Adrenal gland (tissue), 12 donors: Measurements from ENCODE around the gene SOD3. TPM values are rescaled to one million over a fixed set of nuclear protein-coding genes. Genes with fewer than 3 reads are reported as not detected.

Experiments used
- DNase-seq, 7 donors: peaks; one replicate each; pipeline ENCODE4 v3.0.0-alpha.2; 2019 to 2020
- H3K27ac ChIP-seq, 5 donors: fragments of 200-600 bp; sonication (generic) in 4 of 5; 1 replicate in 3 of 5; 2 replicates in 2 of 5; pipeline versions ENCODE4 v1.5.1 to v1.8.0; 2016 to 2020; ENCODE audit warnings: mild to moderate bottlenecking in 1 of 5
- H3K27me3 ChIP-seq: fragments of 200-600 bp; 2 replicates; pipeline ENCODE4 v1.8.0; 2021
- H3K36me3 ChIP-seq, 2 donors: fragments of 200-600 bp; replicated peaks in 1 of 2; 1 replicate in 1 of 2; 2 replicates in 1 of 2; pipeline versions ENCODE4 v1.5.1 to v1.8.0; 2018 to 2022
- H3K4me1 ChIP-seq, 2 donors: fragments of 200-600 bp; replicated peaks in 1 of 2; 1 replicate in 1 of 2; 2 replicates in 1 of 2; pipeline versions ENCODE4 v1.5.1 to v1.8.0; 2018 to 2021
- H3K4me3 ChIP-seq, 4 donors: fragments of 200-600 bp; sonication (generic) in 3 of 4; one replicate each; pipeline ENCODE4 v1.5.1; 2016 to 2018
- H3K9me3 ChIP-seq, 3 donors: fragments of 200-600 bp; sonication (generic) in 1 of 3; replicated peaks in 1 of 3; 1 replicate in 2 of 3; 2 replicates in 1 of 3; pipeline versions ENCODE4 v1.5.1 to v1.8.0; 2016 to 2021
- POLR2A ChIP-seq, 2 donors: fragments of 450-650 bp; IDR thresholded peaks; one replicate each; pipeline ENCODE4 v1.6.1; 2017; ENCODE audit warnings: antibody characterized with exemption in 2 of 2, mild to moderate bottlenecking in 2 of 2, moderate library complexity in 1 of 2
- WGBS, 4 donors: extraction: QIAGEN DNeasy Blood & Tissue Kit in 2 of 4; methylation state at CpG; one replicate each; pipeline versions ENCODE4 v1.1.5 to v1.1.7; 2013 to 2017; 5-methylcytosine and 5-hydroxymethylcytosine counted together
- intact Hi-C, 2 donors: fragments of 100-400 bp; cut with DNase I; formaldehyde crosslinking; loops; one replicate each; pipeline versions ENCODE4 v1.14.1 to v1.15.0; 2022 to 2023
- polyA plus RNA-seq, 3 donors: library from polyadenylated mRNA; stranded (reverse); fragments of 200-250 nt in 2 of 3; fragments of 350-450 nt in 1 of 3; fragmentation: Illumina TruSeq in 1 of 3; extraction: RNeasy Lipid Tissue Mini Kit (QIAGEN cat#74804) in 1 of 3; gene quantifications; one replicate each; pipeline ENCODE4 v1.2.3, GENCODE V29; 2013 to 2014
- total RNA-seq, 9 donors: library from RNA; depleted of rRNA in 4 of 9; stranded (reverse); fragments of >200 nt in 4 of 9; fragments of 120-200 nt in 1 of 9; fragmentation: NEBNext Ultra II Directional in 1 of 9; extraction: Animal tissue kit (Norgen Biotek cat#: 25700) in 1 of 9; gene quantifications; one replicate each; pipeline versions ENCODE4 v1.1.0 to v1.2.4, GENCODE V29; 2013 to 2023
- TF ChIP-seq, protein P1 (sequence below), 6 experiments: fragments of 450-650 bp in 4 of 6; fragments of 200-600 bp in 2 of 6; sonication (generic) in 1 of 6; IDR thresholded peaks; 1 replicate in 5 of 6; 2 replicates in 1 of 6; pipeline versions ENCODE4 v1.5.1 to v1.8.0; 2016 to 2021; ENCODE audit warnings: antibody characterized with exemption in 6 of 6, mild to moderate bottlenecking in 2 of 6, moderate library complexity in 1 of 6
- donor health status: healthy with polysubstance abuse.
- donor health status: Bipolar disorder and iron deficiency.
- donor health status: DM: yes; HTN: yes; CAD: no.
- donor health status: DM: no; HTN: no; CAD: no.
- donor health status: DM: no; HTN: no; CAD: no.
- donor health status: DM: yes; HTN: yes; CAD: no.

Gene SOD3
- total and polyA plus RNA-seq, 12 donors: 0.39 to 55.6 (median 23.1) TPM

DNA sequence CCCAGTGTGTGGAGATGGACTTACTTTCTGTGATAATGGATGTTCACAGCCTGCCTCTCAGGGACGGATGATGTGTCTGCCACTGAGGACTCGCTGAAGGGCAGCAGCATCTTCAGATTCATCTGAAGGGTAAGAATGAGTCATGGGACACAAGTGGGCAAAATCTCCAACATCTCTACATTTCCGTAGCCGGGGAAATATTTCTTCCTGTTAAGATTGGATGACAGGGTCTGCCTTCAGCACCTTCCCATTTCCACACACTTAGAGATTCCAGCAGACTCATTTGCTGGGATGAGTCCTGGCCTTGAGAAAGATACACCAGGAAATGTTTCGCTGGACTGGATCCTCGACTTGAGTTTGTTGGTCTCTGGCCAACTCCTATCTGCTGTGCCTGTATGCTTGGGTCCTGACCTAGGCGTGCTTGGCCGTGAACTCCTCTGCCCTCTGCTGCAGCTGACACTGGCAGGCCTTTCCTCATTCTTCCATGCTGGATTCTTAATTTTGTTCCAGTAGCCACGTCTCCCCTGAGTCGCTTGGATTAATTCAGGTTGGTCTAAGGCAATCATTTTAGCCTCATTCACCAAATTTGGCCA, 46.5 kb upstream of the SOD3 start:
- Histone ChIP-seq H3K27me3 (no peaks in the 10 kb centered on the region), H3K9me3 (no peaks in the 10 kb centered on the region), H3K27ac (no peak overlapping the region), H3K36me3 (no peaks in the 10 kb centered on the region), H3K4me1 (no peaks in the 10 kb centered on the region), H3K4me3 (no peak overlapping the region)
- intact Hi-C loops: no loop called here
- DNase-seq: peak in 2 of 7 donors; percentile 10 to 51
- TF ChIP-seq, protein P1, sequence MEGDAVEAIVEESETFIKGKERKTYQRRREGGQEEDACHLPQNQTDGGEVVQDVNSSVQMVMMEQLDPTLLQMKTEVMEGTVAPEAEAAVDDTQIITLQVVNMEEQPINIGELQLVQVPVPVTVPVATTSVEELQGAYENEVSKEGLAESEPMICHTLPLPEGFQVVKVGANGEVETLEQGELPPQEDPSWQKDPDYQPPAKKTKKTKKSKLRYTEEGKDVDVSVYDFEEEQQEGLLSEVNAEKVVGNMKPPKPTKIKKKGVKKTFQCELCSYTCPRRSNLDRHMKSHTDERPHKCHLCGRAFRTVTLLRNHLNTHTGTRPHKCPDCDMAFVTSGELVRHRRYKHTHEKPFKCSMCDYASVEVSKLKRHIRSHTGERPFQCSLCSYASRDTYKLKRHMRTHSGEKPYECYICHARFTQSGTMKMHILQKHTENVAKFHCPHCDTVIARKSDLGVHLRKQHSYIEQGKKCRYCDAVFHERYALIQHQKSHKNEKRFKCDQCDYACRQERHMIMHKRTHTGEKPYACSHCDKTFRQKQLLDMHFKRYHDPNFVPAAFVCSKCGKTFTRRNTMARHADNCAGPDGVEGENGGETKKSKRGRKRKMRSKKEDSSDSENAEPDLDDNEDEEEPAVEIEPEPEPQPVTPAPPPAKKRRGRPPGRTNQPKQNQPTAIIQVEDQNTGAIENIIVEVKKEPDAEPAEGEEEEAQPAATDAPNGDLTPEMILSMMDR (IDR thresholded peaks at IDR 0.05): no peak
- no peak for TF ChIP-seq POLR2A (IDR thresholded peaks at IDR 0.05)
- WGBS, 4 donors: 59 to 74% (median 66%) methylated on average over 10 of the region's 10 CpGs

- H3K4me1 ChIP-seq: no peaks in the 10 kb centered on the region
- no peaks in the 10 kb centered on the region for H3K36me3 ChIP-seq
- no peaks in the 10 kb centered on the region for H3K27me3 ChIP-seq
- intact Hi-C loops: no loop called here
- H3K9me3 ChIP-seq: no peaks in the 10 kb centered on the region
- H3K4me3 ChIP-seq: no peak overlapping the region
- no peak for TF ChIP-seq POLR2A (IDR thresholded peaks at IDR 0.05)
- TF ChIP-seq, protein P1 (IDR thresholded peaks at IDR 0.05): no peak
- H3K27ac ChIP-seq: no peak overlapping the region
- DNase-seq: no peak
- WGBS, 4 donors: 44 to 77% (median 73%) methylated on average over 2 to 3 of the region's 3 CpGs
These were observed 45.3 kb upstream of the SOD3 start for GRCh38 chr4:24750106-24750505.

GRCh38 chr4:24751926-24752539, 43.3 kb upstream of the SOD3 start:
- no peak for DNase-seq
- intact Hi-C loops: no loop called here
- Histone ChIP-seq H3K9me3 (no peaks in the 10 kb centered on the region), H3K36me3 (no peaks in the 10 kb centered on the region), H3K27me3 (no peaks in the 10 kb centered on the region), H3K4me3 (no peak overlapping the region), H3K27ac (no peak overlapping the region), H3K4me1 (no peaks in the 10 kb centered on the region)
- WGBS, 4 donors: 78 to 84% (median 79%) methylated on average over 3 of the region's 3 CpGs
- TF ChIP-seq POLR2A (IDR thresholded peaks at IDR 0.05): no peak
- TF ChIP-seq, protein P1 (IDR thresholded peaks at IDR 0.05): no peak

DNA sequence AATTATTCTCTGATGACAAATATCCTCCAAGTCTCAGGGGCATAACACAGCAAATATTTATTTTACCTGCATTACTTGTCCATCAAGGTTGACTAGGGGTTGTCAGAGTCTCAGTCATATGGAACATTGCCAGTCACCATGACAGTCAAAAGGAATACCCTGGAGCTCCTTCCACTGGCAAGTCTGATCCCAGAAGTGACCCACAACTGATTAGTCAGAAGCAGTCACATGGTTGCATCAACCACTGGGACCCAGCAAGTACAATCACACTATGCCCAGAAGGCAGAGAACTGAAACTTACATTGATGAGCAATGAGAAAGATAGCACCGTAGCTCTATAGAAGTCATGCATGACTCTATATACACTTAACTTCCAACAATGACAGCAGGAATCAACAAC, 41.9 kb upstream of the SOD3 start:
- no peak overlapping the region for H3K4me3 ChIP-seq
- no peaks in the 10 kb centered on the region for H3K27me3 ChIP-seq
- intact Hi-C loops: no loop called here

More for the DNA sequence above, 41.9 kb upstream of the SOD3 start:
- Histone ChIP-seq H3K9me3 (no peaks in the 10 kb centered on the region), H3K36me3 (no peaks in the 10 kb centered on the region), H3K27ac (no peak overlapping the region), H3K4me1 (no peaks in the 10 kb centered on the region)
- DNase-seq: no peak
- no peak for TF ChIP-seq POLR2A (IDR thresholded peaks at IDR 0.05)
- TF ChIP-seq, protein P1 (IDR thresholded peaks at IDR 0.05): no peak
- 66 to 95% (median 72%) methylated on average over 1 of the region's 1 CpG for WGBS, 4 donors
